Esophagus squamous epithelium (tissue), 5 donors: ENCODE measurements around the gene FAM20C. TPM values are rescaled to one million over a fixed set of nuclear protein-coding genes. Genes with fewer than 3 reads are reported as not detected.

ENCODE experiments used
- DNase-seq: peaks from one replicate; lab custom pipeline; 2025; lab: John Stamatoyannopoulos, UW
- H3K27ac ChIP-seq, 4 donors: fragments of 200-600 bp; sonication (generic); one replicate each; pipeline ENCODE4 v1.5.1; 2016 to 2019; ENCODE audit warnings: mild to moderate bottlenecking in 1 of 4
- H3K27me3 ChIP-seq, 4 donors: fragments of 200-600 bp; sonication (generic); 1 replicate in 3 of 4; 2 replicates in 1 of 4; pipeline versions ENCODE4 v1.5.1 to v1.6.0; 2017 to 2021; ENCODE audit warnings: antibody characterized with exemption in 1 of 4
- H3K36me3 ChIP-seq, 3 donors: fragments of 200-600 bp; sonication (generic); one replicate each; pipeline ENCODE4 v1.5.1; 2016 to 2019
- H3K4me1 ChIP-seq, 3 donors: fragments of 200-600 bp; sonication (generic); one replicate each; pipeline ENCODE4 v1.5.1; 2017 to 2019
- H3K4me3 ChIP-seq, 4 donors: fragments of 200-600 bp; sonication (generic); 1 replicate in 3 of 4; 2 replicates in 1 of 4; pipeline ENCODE4 v1.5.1; 2016 to 2019; ENCODE audit warnings: mild to moderate bottlenecking in 2 of 4, moderate library complexity in 1 of 4
- H3K9me3 ChIP-seq, 3 donors: fragments of 200-600 bp; sonication (generic); one replicate each; pipeline ENCODE4 v1.5.1; 2016 to 2019
- POLR2A ChIP-seq, 4 donors: fragments of 450-650 bp; IDR thresholded peaks; one replicate each; pipeline ENCODE4 v1.6.1; 2017; ENCODE audit warnings: antibody characterized with exemption in 4 of 4, mild to moderate bottlenecking in 4 of 4, moderate library complexity in 3 of 4
- WGBS, 2 donors: methylation state at CpG; one replicate each; pipeline ENCODE4 v1.1.5; 2018; 5-methylcytosine and 5-hydroxymethylcytosine counted together
- intact Hi-C: fragments of 100-400 bp; cut with DNase I; formaldehyde crosslinking; loops from one replicate; pipeline ENCODE4 v1.15.0; 2022
- total RNA-seq, 4 donors: library from RNA; depleted of rRNA; stranded (reverse); fragments of >200 nt; gene quantifications; one replicate each; pipeline ENCODE4 v1.1.0, GENCODE V29; 2016
- TF ChIP-seq, protein P1 (sequence below), 6 experiments: fragments of 450-650 bp in 4 of 6; fragments of 200-600 bp in 2 of 6; sonication (generic) in 2 of 6; IDR thresholded peaks; one replicate each; pipeline ENCODE4 v1.5.1; 2016 to 2019; ENCODE audit warnings: antibody characterized with exemption in 6 of 6, mild to moderate bottlenecking in 4 of 6, moderate library complexity in 4 of 6
- donor health status: DM: yes; HTN: yes; CAD: no.

The FAM20C gene
- total RNA-seq, 4 donors from 2014 or later, result 8.5 to 16.0 (median 13.7) TPM

- H3K4me3 ChIP-seq, result no peak overlapping the region
- WGBS, 2 donors, result 70 to 98% methylated on average over 2 to 8 of the region's 28 CpGs
- peaks cover 0 to 59% (median 8%) of the 10 kb centered on the region in 3 donors for H3K4me1 ChIP-seq
- H3K27me3 ChIP-seq, result no peaks in the 10 kb centered on the region
- no peaks in the 10 kb centered on the region for H3K9me3 ChIP-seq
- peaks cover 0 to 38% (median 0%) of the 10 kb centered on the region in 3 donors for H3K36me3 ChIP-seq
- DNase-seq, result no peak
- H3K27ac ChIP-seq, result peak overlapping the region in 2 of 4 donors; percentile 46 to 62
- TF ChIP-seq, protein P1, sequence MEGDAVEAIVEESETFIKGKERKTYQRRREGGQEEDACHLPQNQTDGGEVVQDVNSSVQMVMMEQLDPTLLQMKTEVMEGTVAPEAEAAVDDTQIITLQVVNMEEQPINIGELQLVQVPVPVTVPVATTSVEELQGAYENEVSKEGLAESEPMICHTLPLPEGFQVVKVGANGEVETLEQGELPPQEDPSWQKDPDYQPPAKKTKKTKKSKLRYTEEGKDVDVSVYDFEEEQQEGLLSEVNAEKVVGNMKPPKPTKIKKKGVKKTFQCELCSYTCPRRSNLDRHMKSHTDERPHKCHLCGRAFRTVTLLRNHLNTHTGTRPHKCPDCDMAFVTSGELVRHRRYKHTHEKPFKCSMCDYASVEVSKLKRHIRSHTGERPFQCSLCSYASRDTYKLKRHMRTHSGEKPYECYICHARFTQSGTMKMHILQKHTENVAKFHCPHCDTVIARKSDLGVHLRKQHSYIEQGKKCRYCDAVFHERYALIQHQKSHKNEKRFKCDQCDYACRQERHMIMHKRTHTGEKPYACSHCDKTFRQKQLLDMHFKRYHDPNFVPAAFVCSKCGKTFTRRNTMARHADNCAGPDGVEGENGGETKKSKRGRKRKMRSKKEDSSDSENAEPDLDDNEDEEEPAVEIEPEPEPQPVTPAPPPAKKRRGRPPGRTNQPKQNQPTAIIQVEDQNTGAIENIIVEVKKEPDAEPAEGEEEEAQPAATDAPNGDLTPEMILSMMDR (IDR thresholded peaks at IDR 0.05), result no peak
- TF ChIP-seq POLR2A (IDR thresholded peaks at IDR 0.05), result no peak
- intact Hi-C loops, result no loop called here
These were observed 26.7 kb downstream of the FAM20C start for GRCh38 chr7:218896-219580.

GRCh38 chr7:219581-220150, 27.3 kb downstream of the FAM20C start:
- no peak for DNase-seq
- TF ChIP-seq, protein P1 (IDR thresholded peaks at IDR 0.05), result no peak
- no peak for TF ChIP-seq POLR2A (IDR thresholded peaks at IDR 0.05)
- Histone ChIP-seq H3K4me1 (peaks cover 0 to 54% (median 8%) of the 10 kb centered on the region in 3 donors), H3K27me3 (no peaks in the 10 kb centered on the region), H3K4me3 (no peak overlapping the region), H3K36me3 (peaks cover 0 to 39% (median 0%) of the 10 kb centered on the region in 3 donors), H3K27ac (peak overlapping the region in 2 of 4 donors; percentile 46 to 62), H3K9me3 (no peaks in the 10 kb centered on the region)
- WGBS, 2 donors, result 72 to 76% methylated on average over 4 to 5 of the region's 9 CpGs
- intact Hi-C loops, result no loop called here

- H3K36me3 ChIP-seq, result peaks cover 0 to 39% (median 0%) of the 10 kb centered on the region in 3 donors
- H3K4me1 ChIP-seq, result peaks cover 0 to 51% (median 8%) of the 10 kb centered on the region in 3 donors
- no peak for DNase-seq
- 64 to 67% methylated on average over 10 to 12 of the region's 28 CpGs for WGBS, 2 donors
- intact Hi-C loops, result no loop called here
- H3K27ac ChIP-seq, result peak overlapping the region in 2 of 4 donors; percentile 46 to 62
- no peak for TF ChIP-seq POLR2A (IDR thresholded peaks at IDR 0.05)
- TF ChIP-seq, protein P1 (IDR thresholded peaks at IDR 0.05), result no peak
- H3K4me3 ChIP-seq, result no peak overlapping the region
- H3K27me3 ChIP-seq, result no peaks in the 10 kb centered on the region
- H3K9me3 ChIP-seq, result no peaks in the 10 kb centered on the region
These were observed 27.9 kb downstream of the FAM20C start for GRCh38 chr7:220151-220841.

DNA sequence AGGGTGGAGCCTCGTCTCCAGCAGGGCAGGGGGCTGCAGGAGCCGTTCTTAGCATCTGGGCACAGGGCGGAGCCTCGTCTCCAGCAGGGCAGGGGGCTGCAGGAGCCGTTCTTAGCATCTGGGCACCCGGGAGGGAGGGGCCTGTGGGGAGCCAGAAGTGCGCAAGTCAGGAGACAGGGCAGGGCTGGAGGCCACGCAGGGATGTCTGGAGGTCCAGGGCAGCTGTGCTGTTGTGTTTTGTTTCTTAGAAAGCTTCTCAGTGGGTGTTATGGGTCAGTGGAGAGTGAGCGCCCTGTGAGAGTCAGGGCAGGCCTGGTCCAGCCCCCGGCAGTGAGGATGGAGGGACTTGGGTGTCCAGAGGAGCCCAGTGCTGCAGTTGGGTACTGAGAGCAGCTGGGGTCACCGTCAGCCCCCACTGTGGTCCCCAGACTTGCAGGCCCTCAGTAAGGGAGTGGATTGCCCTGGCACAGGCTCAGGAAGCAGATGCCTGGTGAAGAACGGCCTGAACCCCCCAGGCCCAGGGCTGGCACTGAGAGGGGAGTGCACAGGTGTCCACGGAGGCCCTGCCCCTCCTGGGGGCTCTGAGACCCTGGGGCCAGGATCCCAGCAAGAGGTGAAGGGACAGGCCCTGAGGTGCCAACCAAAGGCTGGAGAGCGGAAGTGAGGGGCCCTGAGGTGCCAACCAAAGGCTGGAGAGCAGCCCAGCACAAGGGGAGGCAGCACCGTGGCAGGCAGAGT, 29.8 kb downstream of the FAM20C start:
- peak overlapping the region in 1 of 4 donors; percentile 9 for H3K27ac ChIP-seq
- TF ChIP-seq, protein P1 (IDR thresholded peaks at IDR 0.05), result no peak
- no peak for TF ChIP-seq POLR2A (IDR thresholded peaks at IDR 0.05)
- intact Hi-C loops, result no loop called here
- H3K36me3 ChIP-seq, result peaks cover 0 to 35% (median 0%) of the 10 kb centered on the region in 3 donors
- no peaks in the 10 kb centered on the region for H3K9me3 ChIP-seq
- no peaks in the 10 kb centered on the region for H3K27me3 ChIP-seq
- no peak for DNase-seq
- 64 to 70% methylated on average over 3 to 5 of the region's 15 CpGs for WGBS, 2 donors
- H3K4me3 ChIP-seq, result no peak overlapping the region
- peaks cover 0 to 52% (median 14%) of the 10 kb centered on the region in 3 donors for H3K4me1 ChIP-seq
